Thyroid gland (tissue), 4 donors: ENCODE data around the gene CYB561D1. TPM values are rescaled to one million over a fixed set of nuclear protein-coding genes. Genes with fewer than 3 reads are reported as not detected.
A peak's percentile ranks its signal among the peaks of the same experiment; 100 is the strongest.

ENCODE experiments used
- DNase-seq, 2 donors: peaks; one replicate each; pipeline ENCODE4 v3.0.0-alpha.2; 2019
- H3K27ac ChIP-seq, 3 donors: fragments of 200-600 bp; sonication (generic); 1 replicate in 2 of 3; 2 replicates in 1 of 3; pipeline ENCODE4 v1.5.1; 2016 to 2019; ENCODE audit warnings: mild to moderate bottlenecking in 1 of 3, moderate library complexity in 1 of 3
- H3K27me3 ChIP-seq: fragments of 200-600 bp; sonication (generic); one replicate; pipeline ENCODE4 v1.5.1; 2019
- H3K36me3 ChIP-seq, 2 donors: fragments of 200-600 bp; sonication (generic); one replicate each; pipeline ENCODE4 v1.5.1; 2016 to 2019
- H3K4me1 ChIP-seq, 2 donors: fragments of 200-600 bp; sonication (generic); one replicate each; pipeline ENCODE4 v1.5.1; 2017 to 2019
- H3K4me3 ChIP-seq, 3 donors: fragments of 200-600 bp; sonication (generic); replicated peaks in 1 of 3; 1 replicate in 2 of 3; 2 replicates in 1 of 3; pipeline ENCODE4 v1.5.1; 2016; ENCODE audit warnings: mild to moderate bottlenecking in 1 of 3
- H3K9me3 ChIP-seq: fragments of 200-600 bp; sonication (generic); one replicate; pipeline ENCODE4 v1.5.1; 2017
- POLR2A ChIP-seq, 2 donors: fragments of 450-650 bp; IDR thresholded peaks; one replicate each; pipeline ENCODE4 v1.6.1; 2017; ENCODE audit warnings: antibody characterized with exemption in 2 of 2, mild to moderate bottlenecking in 2 of 2, moderate library complexity in 1 of 2
- WGBS, 2 donors: methylation state at CpG; one replicate each; pipeline ENCODE4 v1.1.5; 2017; 5-methylcytosine and 5-hydroxymethylcytosine counted together
- intact Hi-C: fragments of 100-400 bp; cut with DNase I; formaldehyde crosslinking; loops from one replicate; pipeline ENCODE4 v1.15.1; 2023
- total RNA-seq, 4 donors: library from RNA; depleted of rRNA; stranded (reverse); fragments of >200 nt; gene quantifications; one replicate each; pipeline ENCODE4 v1.2.3, GENCODE V29; 2016
- TF ChIP-seq, protein P1 (sequence below), 6 experiments: fragments of 200-600 bp in 3 of 6; fragments of 450-650 bp in 3 of 6; sonication (generic) in 3 of 6; IDR thresholded peaks; one replicate each; pipeline ENCODE4 v1.5.1; 2016 to 2019; ENCODE audit warnings: antibody characterized with exemption in 6 of 6, mild to moderate bottlenecking in 2 of 6, inconsistent platforms in 1 of 6, moderate library complexity in 1 of 6

The CYB561D1 gene
- total RNA-seq, 4 donors from 2014 or later, result 8.1 to 16.0 (median 12.2) TPM

DNA sequence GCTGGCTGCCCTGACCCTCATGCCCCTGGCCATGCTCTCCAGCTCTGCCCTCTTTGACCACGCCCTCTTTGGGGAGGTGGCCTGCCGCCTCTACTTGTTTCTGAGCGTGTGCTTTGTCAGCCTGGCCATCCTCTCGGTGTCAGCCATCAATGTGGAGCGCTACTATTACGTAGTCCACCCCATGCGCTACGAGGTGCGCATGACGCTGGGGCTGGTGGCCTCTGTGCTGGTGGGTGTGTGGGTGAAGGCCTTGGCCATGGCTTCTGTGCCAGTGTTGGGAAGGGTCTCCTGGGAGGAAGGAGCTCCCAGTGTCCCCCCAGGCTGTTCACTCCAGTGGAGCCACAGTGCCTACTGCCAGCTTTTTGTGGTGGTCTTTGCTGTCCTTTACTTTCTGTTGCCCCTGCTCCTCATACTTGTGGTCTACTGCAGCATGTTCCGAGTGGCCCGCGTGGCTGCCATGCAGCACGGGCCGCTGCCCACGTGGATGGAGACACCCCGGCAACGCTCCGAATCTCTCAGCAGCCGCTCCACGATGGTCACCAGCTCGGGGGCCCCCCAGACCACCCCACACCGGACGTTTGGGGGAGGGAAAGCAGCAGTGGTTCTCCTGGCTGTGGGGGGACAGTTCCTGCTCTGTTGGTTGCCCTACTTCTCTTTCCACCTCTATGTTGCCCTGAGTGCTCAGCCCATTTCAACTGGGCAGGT, 49.5 kb downstream of the CYB561D1 start:
- WGBS, 2 donors, result 93% methylated on average over 24 of the region's 24 CpGs
- DNase-seq, result no peak
- TF ChIP-seq, protein P1, sequence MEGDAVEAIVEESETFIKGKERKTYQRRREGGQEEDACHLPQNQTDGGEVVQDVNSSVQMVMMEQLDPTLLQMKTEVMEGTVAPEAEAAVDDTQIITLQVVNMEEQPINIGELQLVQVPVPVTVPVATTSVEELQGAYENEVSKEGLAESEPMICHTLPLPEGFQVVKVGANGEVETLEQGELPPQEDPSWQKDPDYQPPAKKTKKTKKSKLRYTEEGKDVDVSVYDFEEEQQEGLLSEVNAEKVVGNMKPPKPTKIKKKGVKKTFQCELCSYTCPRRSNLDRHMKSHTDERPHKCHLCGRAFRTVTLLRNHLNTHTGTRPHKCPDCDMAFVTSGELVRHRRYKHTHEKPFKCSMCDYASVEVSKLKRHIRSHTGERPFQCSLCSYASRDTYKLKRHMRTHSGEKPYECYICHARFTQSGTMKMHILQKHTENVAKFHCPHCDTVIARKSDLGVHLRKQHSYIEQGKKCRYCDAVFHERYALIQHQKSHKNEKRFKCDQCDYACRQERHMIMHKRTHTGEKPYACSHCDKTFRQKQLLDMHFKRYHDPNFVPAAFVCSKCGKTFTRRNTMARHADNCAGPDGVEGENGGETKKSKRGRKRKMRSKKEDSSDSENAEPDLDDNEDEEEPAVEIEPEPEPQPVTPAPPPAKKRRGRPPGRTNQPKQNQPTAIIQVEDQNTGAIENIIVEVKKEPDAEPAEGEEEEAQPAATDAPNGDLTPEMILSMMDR (IDR thresholded peaks at IDR 0.05), result no peak
- TF ChIP-seq POLR2A (IDR thresholded peaks at IDR 0.05), result no peak
- H3K27me3 ChIP-seq, result no peaks in the 10 kb centered on the region
- peaks cover 15 to 24% of the 10 kb centered on the region in 2 donors for H3K4me1 ChIP-seq
- intact Hi-C loops, result loop anchor here (10.0 kb wide), 1 partner anchor 441 kb away; the partner anchor contains the start of gene AHCYL1
- H3K27ac ChIP-seq, result no peak overlapping the region
- H3K36me3 ChIP-seq, result no peaks in the 10 kb centered on the region
- no peak overlapping the region for H3K4me3 ChIP-seq
- no peaks in the 10 kb centered on the region for H3K9me3 ChIP-seq

DNA sequence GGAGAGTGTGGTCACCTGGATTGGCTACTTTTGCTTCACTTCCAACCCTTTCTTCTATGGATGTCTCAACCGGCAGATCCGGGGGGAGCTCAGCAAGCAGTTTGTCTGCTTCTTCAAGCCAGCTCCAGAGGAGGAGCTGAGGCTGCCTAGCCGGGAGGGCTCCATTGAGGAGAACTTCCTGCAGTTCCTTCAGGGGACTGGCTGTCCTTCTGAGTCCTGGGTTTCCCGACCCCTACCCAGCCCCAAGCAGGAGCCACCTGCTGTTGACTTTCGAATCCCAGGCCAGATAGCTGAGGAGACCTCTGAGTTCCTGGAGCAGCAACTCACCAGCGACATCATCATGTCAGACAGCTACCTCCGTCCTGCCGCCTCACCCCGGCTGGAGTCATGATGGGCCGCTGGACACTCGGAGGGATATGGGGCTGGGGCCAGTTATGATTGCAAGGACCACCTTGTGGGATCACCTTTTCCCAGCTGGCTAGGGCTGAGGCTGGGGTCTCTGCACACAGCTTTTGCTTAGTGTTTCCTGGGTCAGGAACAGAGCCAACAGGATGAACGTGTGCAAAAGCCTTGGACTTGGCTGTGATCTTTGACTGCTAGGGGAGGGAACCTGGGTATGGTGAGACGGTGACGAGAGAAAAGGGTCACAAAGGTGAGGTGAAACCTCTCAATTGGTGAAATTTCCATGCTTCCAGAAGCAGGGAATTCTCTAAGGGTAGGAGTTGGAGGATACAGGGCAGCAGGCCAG, 50.3 kb downstream of the CYB561D1 start:
- H3K4me1 ChIP-seq, result peaks cover 18 to 24% of the 10 kb centered on the region in 2 donors
- H3K27ac ChIP-seq, result no peak overlapping the region
- TF ChIP-seq, protein P1 (IDR thresholded peaks at IDR 0.05), result no peak
- no peak for TF ChIP-seq POLR2A (IDR thresholded peaks at IDR 0.05)
- no peaks in the 10 kb centered on the region for H3K9me3 ChIP-seq
- H3K36me3 ChIP-seq, result no peaks in the 10 kb centered on the region
- DNase-seq, result no peak
- H3K27me3 ChIP-seq, result no peaks in the 10 kb centered on the region
- 73 to 87% methylated on average over 14 of the region's 14 CpGs for WGBS, 2 donors
- intact Hi-C loops, result loop anchor here (2.0 to 10.0 kb wide), 2 partner anchors 231 to 441 kb away; partner anchors contain the start of gene AHCYL1
- no peak overlapping the region for H3K4me3 ChIP-seq

DNA sequence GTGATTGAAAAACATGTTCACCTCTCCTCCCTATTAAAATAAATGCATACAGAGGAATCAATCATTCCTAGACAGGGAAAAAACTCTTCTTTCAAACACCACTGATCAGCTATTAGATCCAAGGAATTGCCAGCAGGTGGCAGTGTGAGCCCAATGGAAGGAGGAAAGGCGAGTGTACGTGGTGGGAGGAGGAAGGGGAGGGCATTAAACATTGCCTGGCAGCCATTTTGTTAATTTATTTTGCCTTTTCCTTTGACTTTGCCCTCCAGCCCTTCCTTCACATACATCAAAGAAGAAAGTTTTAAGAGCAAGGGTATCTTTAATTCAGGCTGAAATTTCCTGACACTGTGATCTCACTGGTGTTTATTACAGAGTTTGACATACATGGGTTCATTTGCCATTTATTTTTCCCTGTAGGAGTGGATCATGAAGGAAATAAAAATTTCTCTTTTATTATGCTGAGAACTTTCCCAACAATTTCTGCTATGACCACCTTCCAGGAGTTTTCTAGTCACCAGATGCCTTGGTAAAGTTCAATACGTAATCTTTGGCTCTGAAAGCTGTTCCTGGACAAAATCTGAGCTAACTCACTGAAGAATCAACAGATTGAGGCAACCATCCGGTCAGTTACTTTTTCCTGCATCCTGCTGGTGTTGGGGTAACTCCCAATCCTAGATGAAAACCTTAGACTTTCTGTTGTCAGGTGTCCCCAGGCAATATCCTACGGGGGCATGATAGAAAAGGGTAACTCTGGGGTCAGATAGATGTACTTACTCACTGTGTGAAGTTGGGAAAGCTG, 52.6 kb downstream of the CYB561D1 start:
- Histone ChIP-seq H3K4me3 (peak overlapping the region in 1 of 3 donors; percentile 89), H3K4me1 (peaks cover 28 to 29% of the 10 kb centered on the region in 2 donors), H3K27ac (peak overlapping the region; percentile 70 to 92 (median 92)), H3K9me3 (no peaks in the 10 kb centered on the region), H3K27me3 (no peaks in the 10 kb centered on the region), H3K36me3 (no peaks in the 10 kb centered on the region)
- DNase-seq, result peak; percentile 88 to 93
- TF ChIP-seq POLR2A (IDR thresholded peaks at IDR 0.05), result no peak
- TF ChIP-seq, protein P1 (IDR thresholded peaks at IDR 0.05), result peak; percentile 67 to 96 (median 86)
- intact Hi-C loops, result loop anchor here (5.0 to 10.0 kb wide), 2 partner anchors 86 to 438 kb away; partner anchors contain the start of gene AHCYL1
- WGBS, 2 donors, result 39 to 45% methylated on average over 5 of the region's 5 CpGs

DNA sequence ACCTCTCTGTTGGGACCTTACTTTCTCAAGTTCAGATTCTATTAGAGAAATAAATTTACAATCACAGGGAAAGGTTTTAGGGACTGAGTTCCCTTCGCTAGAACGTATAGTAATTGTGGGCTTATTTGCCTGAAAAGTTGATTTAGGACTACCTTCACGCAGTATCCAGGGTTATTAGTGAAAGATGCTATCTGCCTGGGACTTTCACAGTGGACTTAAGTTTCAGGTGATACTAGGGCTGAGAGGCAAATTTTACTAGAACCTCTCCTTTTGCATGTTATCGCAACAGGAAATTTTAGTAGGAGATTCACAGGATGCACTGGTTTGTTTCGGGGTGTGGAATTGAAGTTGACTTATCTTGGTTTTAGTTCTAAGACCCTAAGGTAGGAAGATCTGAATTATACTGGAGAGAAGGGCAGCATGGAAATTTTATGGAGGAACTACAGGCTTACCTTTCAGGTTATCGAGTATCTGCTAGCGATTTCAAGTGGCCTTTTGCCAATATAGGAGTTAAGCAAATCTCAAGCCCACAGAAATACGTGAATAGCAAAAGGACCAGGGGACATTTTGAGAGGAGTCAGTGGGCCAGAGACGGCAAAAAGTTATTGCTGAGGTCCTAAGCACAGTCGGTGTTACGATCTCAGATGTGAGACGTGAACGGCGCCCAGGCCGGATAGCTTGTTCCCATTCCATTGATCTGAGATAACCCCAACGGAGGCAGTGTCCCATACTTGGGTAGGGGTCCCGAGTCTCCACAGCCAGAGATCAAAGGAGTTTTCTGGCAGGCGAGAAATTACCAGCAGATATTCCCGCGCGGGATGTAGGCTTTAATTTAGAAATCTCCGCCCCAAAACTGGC, 53.8 kb downstream of the CYB561D1 start:
- peaks cover 28 to 29% of the 10 kb centered on the region in 2 donors for H3K4me1 ChIP-seq
- peak overlapping the region; percentile 67 to 98 (median 89) for H3K4me3 ChIP-seq
- intact Hi-C loops, result loop anchor here (5.0 to 10.0 kb wide), 2 partner anchors 85 to 437 kb away; partner anchors contain the start of gene AHCYL1
- peak; percentile 35 to 41 for DNase-seq
- TF ChIP-seq, protein P1 (IDR thresholded peaks at IDR 0.05), result peak in 1 of 6 experiments; percentile 6
- TF ChIP-seq POLR2A (IDR thresholded peaks at IDR 0.05), result no peak
- 11 to 12% methylated on average over 20 to 22 of the region's 22 CpGs for WGBS, 2 donors
- peak overlapping the region; percentile 67 to 92 (median 92) for H3K27ac ChIP-seq
- no peaks in the 10 kb centered on the region for H3K27me3 ChIP-seq
- H3K9me3 ChIP-seq, result no peaks in the 10 kb centered on the region
- no peaks in the 10 kb centered on the region for H3K36me3 ChIP-seq
